CD4-positive, alpha-beta T cell treated with Interleukin-17A for 1 hour (primary cell): Measurements from ENCODE around the gene HABP4.

Source experiments
- DNase-seq: peaks from one replicate; pipeline ENCODE4 v3.0.0-alpha.2; 2020

HABP4 gene

GRCh38 chr9:96480736-96481135, 30.8 kb downstream of the HABP4 start:
- no peak for DNase-seq

- no peak for DNase-seq
Measured at GRCh38 chr9:96482476-96482875, 32.5 kb downstream of the HABP4 start.

GRCh38 chr9:96483197-96483596, 33.2 kb downstream of the HABP4 start:
- no peak for DNase-seq

GRCh38 chr9:96483733-96484390, 33.9 kb downstream of the HABP4 start:
- DNase-seq: no peak

- no peak for DNase-seq
Measured at GRCh38 chr9:96484521-96484931, 34.6 kb downstream of the HABP4 start.

GRCh38 chr9:96485280-96485679, 35.3 kb downstream of the HABP4 start:
- DNase-seq: no peak

GRCh38 chr9:96486386-96487028, 36.5 kb downstream of the HABP4 start:
- no peak for DNase-seq

GRCh38 chr9:96487029-96487396, 37.0 kb downstream of the HABP4 start:
- DNase-seq: no peak

GRCh38 chr9:96487949-96488348, 38.0 kb downstream of the HABP4 start:
- no peak for DNase-seq

GRCh38 chr9:96489482-96489979, 39.6 kb downstream of the HABP4 start:
- DNase-seq: no peak

- DNase-seq: no peak
Measured at GRCh38 chr9:96490534-96491078, 40.6 kb downstream of the HABP4 start.

GRCh38 chr9:96491079-96491879, 41.3 kb downstream of the HABP4 start:
- no peak for DNase-seq

GRCh38 chr9:96491880-96492525, 42.0 kb downstream of the HABP4 start:
- DNase-seq: no peak

- DNase-seq: no peak
Measured at GRCh38 chr9:96492993-96493531, 43.1 kb downstream of the HABP4 start.

- no peak for DNase-seq
Measured at GRCh38 chr9:96493757-96494156, 43.8 kb downstream of the HABP4 start.

- DNase-seq: no peak
Measured at GRCh38 chr9:96494215-96494800, 44.3 kb downstream of the HABP4 start.

GRCh38 chr9:96495341-96495740, 45.4 kb downstream of the HABP4 start:
- no peak for DNase-seq

GRCh38 chr9:96496368-96497116, 46.6 kb downstream of the HABP4 start:
- DNase-seq: no peak

GRCh38 chr9:96497117-96497399, 47.1 kb downstream of the HABP4 start:
- DNase-seq: no peak

GRCh38 chr9:96498796-96499195, 48.8 kb downstream of the HABP4 start:
- DNase-seq: no peak

- no peak for DNase-seq
Measured at GRCh38 chr9:96499257-96499656, 49.3 kb downstream of the HABP4 start.
